ENCODE measurements around the gene MCTP1. TPM values are rescaled to one million over a fixed set of nuclear protein-coding genes. Genes with fewer than 3 reads are reported as not detected.

The MCTP1 gene
- total and polyA plus RNA-seq, 10 of the 15 experiments (the other 5 are each of a cell fraction or from before 2014, with no cell fraction given): 12.6 to 45.9 (median 18.8) TPM

- H4K20me1 ChIP-seq (ENCODE audit: control insufficient read depth, insufficient read depth): no peaks in the 10 kb centered on the region
- ChIA-PET RAD21 (ENCODE audit: unreplicated experiment) (interaction anchor here (2.7 kb wide), 1 partner anchor 138 kb away, joined by 13 read pairs; no protein-coding TSS in a partner anchor), SMC1A (ENCODE audit: uncharacterized antibody, unreplicated experiment) (interaction anchor here (1.6 to 4.6 kb wide), 3 partner anchors 15 to 139 kb away, joined by 4 to 19 read pairs (median 5); no protein-coding TSS in a partner anchor), CTCF (interaction anchor here (1.6 kb wide), 1 partner anchor 138 kb away, joined by 5 read pairs; no protein-coding TSS in a partner anchor), POLR2A (no interaction called here)
- intact Hi-C loops (cut with micrococcal nuclease; ENCODE audit: unreplicated experiment): no loop called here
- ATAC-seq (no peak), FAIRE-seq (no peak), DNase-seq (ENCODE audit: low read depth, low spot score) (no peak)
- in situ Hi-C loops (cut with MboI): no loop called here
- no peaks in the 10 kb centered on the region for H3K79me2 ChIP-seq (ENCODE audit: control insufficient read depth, insufficient read depth, low read length)
- no peaks in the 10 kb centered on the region for H3K27me3 ChIP-seq (replicated peaks in 1 of 2; ENCODE audit: control insufficient read depth in 2 of 2, insufficient read depth in 2 of 2, low read length in 1 of 2)
- WGBS (ENCODE audit: insufficient coverage, insufficient replicate concordance, low lambda C conversion rate, missing lambda C conversion rate): 18% methylated on average over 2 of the region's 2 CpGs
- BruUV-seq (replicated peaks): no TSS peak
- H3K4me1 ChIP-seq (ENCODE audit: control insufficient read depth, insufficient read depth, low read length): no peaks in the 10 kb centered on the region
- H2AFZ ChIP-seq (ENCODE audit: control insufficient read depth, low read depth, low read length): no peak overlapping the region
- H3K4me2 ChIP-seq (ENCODE audit: control insufficient read depth, insufficient read depth): no peak overlapping the region
- H3K9ac ChIP-seq (ENCODE audit: control insufficient read depth, insufficient read depth, low read length): no peak overlapping the region
- H3K36me3 ChIP-seq (ENCODE audit: control insufficient read depth in 2 of 2, insufficient read depth in 2 of 2, low read length in 1 of 2): no peaks in the 10 kb centered on the region
- H3K4me3 ChIP-seq: no peak overlapping the region
- no peak overlapping the region for H3K27ac ChIP-seq (ENCODE audit: control insufficient read depth, insufficient read depth)
- no peaks in the 10 kb centered on the region for H3K9me3 ChIP-seq (replicated peaks; ENCODE audit: control insufficient read depth, insufficient read depth, low read length)
- TF ChIP-seq BACH1 (IDR thresholded peaks at IDR 0.05; ENCODE audit: borderline replicate concordance) (no peak), TBL1XR1 (IDR thresholded peaks at IDR 0.05; ENCODE audit: low read depth, low read length) (no peak), NR2C2 (IDR thresholded peaks at IDR 0.05; ENCODE audit: borderline replicate concordance, control insufficient read depth, insufficient read length, low read depth) (no peak), ZNF207 (IDR thresholded peaks at IDR 0.05; ENCODE audit: borderline replicate concordance) (no peak), SREBF2 (IDR thresholded peaks at IDR 0.05; ENCODE audit: low read length) (no peak), ZNF687 (IDR thresholded peaks at IDR 0.05) (no peak), RELA (IDR thresholded peaks at IDR 0.05; ENCODE audit: borderline replicate concordance, partially characterized antibody) (no peak), ATF7 (IDR thresholded peaks at IDR 0.05; ENCODE audit: low read depth) (no peak), GABPA (IDR thresholded peaks at IDR 0.05; ENCODE audit: low read depth) (no peak), CBX5 (IDR thresholded peaks at IDR 0.05; ENCODE audit: low read depth) (no peak), SREBF1 (IDR thresholded peaks at IDR 0.05; ENCODE audit: low read length) (no peak), SUPT20H (IDR thresholded peaks at IDR 0.05; ENCODE audit: borderline replicate concordance, control insufficient read depth, low read depth, low read length) (no peak)
- TF ChIP-seq, protein P1, sequence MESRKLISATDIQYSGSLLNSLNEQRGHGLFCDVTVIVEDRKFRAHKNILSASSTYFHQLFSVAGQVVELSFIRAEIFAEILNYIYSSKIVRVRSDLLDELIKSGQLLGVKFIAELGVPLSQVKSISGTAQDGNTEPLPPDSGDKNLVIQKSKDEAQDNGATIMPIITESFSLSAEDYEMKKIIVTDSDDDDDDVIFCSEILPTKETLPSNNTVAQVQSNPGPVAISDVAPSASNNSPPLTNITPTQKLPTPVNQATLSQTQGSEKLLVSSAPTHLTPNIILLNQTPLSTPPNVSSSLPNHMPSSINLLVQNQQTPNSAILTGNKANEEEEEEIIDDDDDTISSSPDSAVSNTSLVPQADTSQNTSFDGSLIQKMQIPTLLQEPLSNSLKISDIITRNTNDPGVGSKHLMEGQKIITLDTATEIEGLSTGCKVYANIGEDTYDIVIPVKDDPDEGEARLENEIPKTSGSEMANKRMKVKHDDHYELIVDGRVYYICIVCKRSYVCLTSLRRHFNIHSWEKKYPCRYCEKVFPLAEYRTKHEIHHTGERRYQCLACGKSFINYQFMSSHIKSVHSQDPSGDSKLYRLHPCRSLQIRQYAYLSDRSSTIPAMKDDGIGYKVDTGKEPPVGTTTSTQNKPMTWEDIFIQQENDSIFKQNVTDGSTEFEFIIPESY (IDR thresholded peaks at IDR 0.05): no peak
- TF ChIP-seq, protein P2, sequence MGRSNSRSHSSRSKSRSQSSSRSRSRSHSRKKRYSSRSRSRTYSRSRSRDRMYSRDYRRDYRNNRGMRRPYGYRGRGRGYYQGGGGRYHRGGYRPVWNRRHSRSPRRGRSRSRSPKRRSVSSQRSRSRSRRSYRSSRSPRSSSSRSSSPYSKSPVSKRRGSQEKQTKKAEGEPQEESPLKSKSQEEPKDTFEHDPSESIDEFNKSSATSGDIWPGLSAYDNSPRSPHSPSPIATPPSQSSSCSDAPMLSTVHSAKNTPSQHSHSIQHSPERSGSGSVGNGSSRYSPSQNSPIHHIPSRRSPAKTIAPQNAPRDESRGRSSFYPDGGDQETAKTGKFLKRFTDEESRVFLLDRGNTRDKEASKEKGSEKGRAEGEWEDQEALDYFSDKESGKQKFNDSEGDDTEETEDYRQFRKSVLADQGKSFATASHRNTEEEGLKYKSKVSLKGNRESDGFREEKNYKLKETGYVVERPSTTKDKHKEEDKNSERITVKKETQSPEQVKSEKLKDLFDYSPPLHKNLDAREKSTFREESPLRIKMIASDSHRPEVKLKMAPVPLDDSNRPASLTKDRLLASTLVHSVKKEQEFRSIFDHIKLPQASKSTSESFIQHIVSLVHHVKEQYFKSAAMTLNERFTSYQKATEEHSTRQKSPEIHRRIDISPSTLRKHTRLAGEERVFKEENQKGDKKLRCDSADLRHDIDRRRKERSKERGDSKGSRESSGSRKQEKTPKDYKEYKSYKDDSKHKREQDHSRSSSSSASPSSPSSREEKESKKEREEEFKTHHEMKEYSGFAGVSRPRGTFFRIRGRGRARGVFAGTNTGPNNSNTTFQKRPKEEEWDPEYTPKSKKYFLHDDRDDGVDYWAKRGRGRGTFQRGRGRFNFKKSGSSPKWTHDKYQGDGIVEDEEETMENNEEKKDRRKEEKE (IDR thresholded peaks at IDR 0.05): no peak
- TF ChIP-seq, protein P3, sequence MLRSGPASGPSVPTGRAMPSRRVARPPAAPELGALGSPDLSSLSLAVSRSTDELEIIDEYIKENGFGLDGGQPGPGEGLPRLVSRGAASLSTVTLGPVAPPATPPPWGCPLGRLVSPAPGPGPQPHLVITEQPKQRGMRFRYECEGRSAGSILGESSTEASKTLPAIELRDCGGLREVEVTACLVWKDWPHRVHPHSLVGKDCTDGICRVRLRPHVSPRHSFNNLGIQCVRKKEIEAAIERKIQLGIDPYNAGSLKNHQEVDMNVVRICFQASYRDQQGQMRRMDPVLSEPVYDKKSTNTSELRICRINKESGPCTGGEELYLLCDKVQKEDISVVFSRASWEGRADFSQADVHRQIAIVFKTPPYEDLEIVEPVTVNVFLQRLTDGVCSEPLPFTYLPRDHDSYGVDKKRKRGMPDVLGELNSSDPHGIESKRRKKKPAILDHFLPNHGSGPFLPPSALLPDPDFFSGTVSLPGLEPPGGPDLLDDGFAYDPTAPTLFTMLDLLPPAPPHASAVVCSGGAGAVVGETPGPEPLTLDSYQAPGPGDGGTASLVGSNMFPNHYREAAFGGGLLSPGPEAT (IDR thresholded peaks at IDR 0.05; ENCODE audit: low read depth): no peak
These were observed 177.8 kb downstream of the MCTP1 start for GRCh38 chr5:95107138-95107537.

Measured in GM12878 (cell line).